ENCODE data around the gene IFT88. TPM values are rescaled to one million over a fixed set of nuclear protein-coding genes. Genes with fewer than 3 reads are reported as not detected.

Gene IFT88
- total RNA-seq, 2 experiments from 2014 or later: 9.0 to 9.5 TPM

GRCh38 chr13:20616059-20616797 is 49.3 kb downstream of the IFT88 start:
- no peaks in the 10 kb centered on the region for H3K4me1 ChIP-seq (ENCODE audit: insufficient read depth, low read length)
- Mint-ChIP-seq H3K27me3 (no peaks in the 10 kb centered on the region), H3K4me1 (ENCODE audit: low read depth) (no peaks in the 10 kb centered on the region), H3K9me3 (no peaks in the 10 kb centered on the region), H3K27ac (no peak overlapping the region), H3K36me3 (ENCODE audit: low read depth) (peaks cover 27% of the 10 kb centered on the region), H3K4me3 (no peak overlapping the region)
- no peaks in the 10 kb centered on the region for H3K36me3 ChIP-seq (ENCODE audit: insufficient read depth, low read length)
- ATAC-seq (ENCODE audit: poor library complexity) (no peak), DNase-seq (no peak)
- no peak for TF ChIP-seq CTCF (IDR thresholded peaks at IDR 0.05)
- ChIA-PET POLR2A (no interaction called here), CTCF (no interaction called here)
- H3K27ac ChIP-seq (ENCODE audit: low read depth in 1 of 2, low read length in 2 of 2): no peak overlapping the region
- no peaks in the 10 kb centered on the region for H3K9me3 ChIP-seq (ENCODE audit: control insufficient read depth in 1 of 2, insufficient read depth in 1 of 2, low read length in 2 of 2)
- H3K4me3 ChIP-seq (ENCODE audit: low read length): no peak overlapping the region
- H3K27me3 ChIP-seq (ENCODE audit: control insufficient read depth in 1 of 2, insufficient read depth in 2 of 2, low read length in 2 of 2): no peaks in the 10 kb centered on the region
- intact Hi-C loops (cut with DNase I, micrococcal nuclease): no loop called here

- DNase-seq: no peak
- no peaks in the 10 kb centered on the region for H3K36me3 ChIP-seq (ENCODE audit: insufficient read depth, low read length)
- peaks cover 10% of the 10 kb centered on the region for H3K9me3 Mint-ChIP-seq
- no peak for TF ChIP-seq CTCF (IDR thresholded peaks at IDR 0.05)
- H3K27ac ChIP-seq (ENCODE audit: low read depth in 1 of 2, low read length in 2 of 2): no peak overlapping the region
- intact Hi-C loops (cut with DNase I, micrococcal nuclease): no loop called here
- H3K27me3 ChIP-seq (ENCODE audit: control insufficient read depth in 1 of 2, insufficient read depth in 2 of 2, low read length in 2 of 2): no peaks in the 10 kb centered on the region
- H3K36me3 Mint-ChIP-seq (ENCODE audit: low read depth): peaks cover 72% of the 10 kb centered on the region
- no peak for ATAC-seq (ENCODE audit: poor library complexity)
- CTCF ChIA-PET: no interaction called here
- H3K27ac Mint-ChIP-seq: no peak overlapping the region
- no peaks in the 10 kb centered on the region for H3K4me1 ChIP-seq (ENCODE audit: insufficient read depth, low read length)
- H3K27me3 Mint-ChIP-seq: no peaks in the 10 kb centered on the region
- peaks cover 0 to 4% of the 10 kb centered on the region in 2 experiments for H3K9me3 ChIP-seq (ENCODE audit: control insufficient read depth in 1 of 2, insufficient read depth in 1 of 2, low read length in 2 of 2)
- no peak overlapping the region for H3K4me3 Mint-ChIP-seq
- H3K4me3 ChIP-seq (ENCODE audit: low read length): no peak overlapping the region
- H3K4me1 Mint-ChIP-seq (ENCODE audit: low read depth): no peaks in the 10 kb centered on the region
- POLR2A ChIA-PET: no interaction called here
These were observed 56.0 kb downstream of the IFT88 start for GRCh38 chr13:20623000-20623399.

GRCh38 chr13:20624213-20624612 is 57.3 kb downstream of the IFT88 start:
- Histone ChIP-seq H3K9me3 (ENCODE audit: control insufficient read depth in 1 of 2, insufficient read depth in 1 of 2, low read length in 2 of 2) (peaks cover 0 to 4% of the 10 kb centered on the region in 2 experiments), H3K27me3 (ENCODE audit: control insufficient read depth in 1 of 2, insufficient read depth in 2 of 2, low read length in 2 of 2) (no peaks in the 10 kb centered on the region), H3K36me3 (ENCODE audit: insufficient read depth, low read length) (no peaks in the 10 kb centered on the region), H3K4me3 (ENCODE audit: low read length) (no peak overlapping the region), H3K4me1 (ENCODE audit: insufficient read depth, low read length) (no peaks in the 10 kb centered on the region), H3K27ac (ENCODE audit: low read depth in 1 of 2, low read length in 2 of 2) (no peak overlapping the region)
- H3K27me3 Mint-ChIP-seq: no peaks in the 10 kb centered on the region
- H3K4me3 Mint-ChIP-seq: no peak overlapping the region
- peaks cover 65% of the 10 kb centered on the region for H3K36me3 Mint-ChIP-seq (ENCODE audit: low read depth)
- POLR2A ChIA-PET: no interaction called here
- TF ChIP-seq CTCF (IDR thresholded peaks at IDR 0.05): no peak
- ATAC-seq (ENCODE audit: poor library complexity) (no peak), DNase-seq (no peak)
- CTCF ChIA-PET: interaction anchor here (0.7 kb wide), 1 partner anchor 12 kb away, joined by 3 read pairs; no protein-coding TSS in a partner anchor
- no peaks in the 10 kb centered on the region for H3K4me1 Mint-ChIP-seq (ENCODE audit: low read depth)
- peaks cover 10% of the 10 kb centered on the region for H3K9me3 Mint-ChIP-seq
- no peak overlapping the region for H3K27ac Mint-ChIP-seq
- intact Hi-C loops (cut with DNase I, micrococcal nuclease): no loop called here

All from CD4-positive, alpha-beta T cell (primary cell).